ENCODE results near the gene PRRT2. TPM values are rescaled to one million over a fixed set of nuclear protein-coding genes. Genes with fewer than 3 reads are reported as not detected.
"Not testable (repeated sequence)": the region's sequence is repeated elsewhere in the genome, so short reads cannot be mapped to it uniquely, and the experiment has no call there.

PRRT2 gene
- total RNA-seq, 4 donors from 2014 or later = 3.6 to 11.2 (median 6.7) TPM

DNA sequence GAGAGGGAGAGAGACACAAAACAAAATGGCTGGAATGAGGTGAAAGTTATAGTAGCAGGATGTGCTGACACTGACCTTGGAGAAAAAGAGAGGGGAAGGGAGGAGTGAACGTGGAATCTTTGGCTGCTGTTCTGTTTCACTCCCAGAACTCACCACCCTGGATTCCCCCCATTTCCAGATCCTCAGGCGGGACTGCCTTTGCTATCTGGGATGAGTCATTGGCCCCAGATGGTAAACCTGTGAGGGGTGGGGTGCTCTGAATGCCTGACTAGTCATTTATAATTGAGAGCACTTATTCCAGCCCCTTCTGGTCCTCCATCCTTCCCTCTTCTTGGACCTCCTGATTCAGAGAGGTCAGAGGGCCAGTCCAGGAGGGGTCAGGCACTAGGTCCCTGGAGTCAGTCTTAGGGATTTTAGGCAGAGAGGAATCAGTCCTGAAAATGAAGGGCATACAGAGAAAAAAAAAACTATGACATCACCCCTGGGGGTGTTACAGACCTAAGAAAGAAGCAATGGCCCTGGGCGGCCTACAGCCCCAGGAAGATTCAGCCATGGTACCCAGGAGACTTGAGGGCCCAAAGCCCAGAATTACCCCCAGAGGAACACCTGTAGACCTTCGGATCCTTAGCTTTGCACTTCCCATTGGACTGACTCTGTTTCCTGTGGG is 36.1 kb upstream of the PRRT2 start:
- intact Hi-C loops (cut with DNase I) = no loop called here
- TF ChIP-seq EP300 (IDR thresholded peaks at IDR 0.05) = no peak
- no peaks in the 10 kb centered on the region for H3K9me3 ChIP-seq
- no peak overlapping the region for H3K4me3 ChIP-seq
- DNase-seq (ENCODE audit: extremely low spot score) = no peak
- 67% methylated on average over 4 of the region's 4 CpGs for WGBS
- H3K27ac ChIP-seq (replicated peaks in 1 of 4) = no peak overlapping the region
- no peaks in the 10 kb centered on the region for H3K4me1 ChIP-seq
- H3K36me3 ChIP-seq = no peaks in the 10 kb centered on the region
- peaks cover 0 to 23% (median 0%) of the 10 kb centered on the region in 4 donors for H3K27me3 ChIP-seq

GRCh38 chr16:29777576-29778350 is 34.2 kb upstream of the PRRT2 start, which contains the start of gene ZG16:
TSS of gene ZG16 (plus strand) at chr16:29778256. CDS start at chr16:29779267, 1,011 bp downstream.
- WGBS = 84% methylated on average over 10 of the region's 10 CpGs
- no peak for DNase-seq (ENCODE audit: extremely low spot score)
- TF ChIP-seq POLR2A (IDR thresholded peaks at IDR 0.05; ENCODE audit: low read depth) (no peak), EP300 (IDR thresholded peaks at IDR 0.05) (no peak), CTCF (IDR thresholded peaks at IDR 0.05) (no peak), POLR2AphosphoS5 (IDR thresholded peaks at IDR 0.05) (no peak)
- Histone ChIP-seq H3K27ac (replicated peaks in 1 of 4) (no peak within 1 kb of the TSS), H3K27me3 (peaks cover 0 to 23% (median 0%) of the 10 kb centered on the region in 4 donors), H3K36me3 (no peaks in the 10 kb centered on the region), H3K9me3 (no peaks in the 10 kb centered on the region), H3K4me1 (no peaks in the 10 kb centered on the region), H3K4me3 (no peak within 1 kb of the TSS)
- intact Hi-C loops (cut with DNase I) = no loop called here

GRCh38 chr16:29779474-29779873 is 32.5 kb upstream of the PRRT2 start:
- H3K9me3 ChIP-seq = no peaks in the 10 kb centered on the region
- H3K27me3 ChIP-seq = peaks cover 0 to 23% (median 0%) of the 10 kb centered on the region in 4 donors
- no peak for TF ChIP-seq POLR2AphosphoS5 (IDR thresholded peaks at IDR 0.05)
- TF ChIP-seq CTCF (IDR thresholded peaks at IDR 0.05) = no peak
- TF ChIP-seq POLR2A (IDR thresholded peaks at IDR 0.05; ENCODE audit: low read depth) = no peak
- no peak for TF ChIP-seq EP300 (IDR thresholded peaks at IDR 0.05)
- H3K36me3 ChIP-seq = no peaks in the 10 kb centered on the region
- no peak for DNase-seq (ENCODE audit: extremely low spot score)
- H3K4me1 ChIP-seq = no peaks in the 10 kb centered on the region
- intact Hi-C loops (cut with DNase I) = no loop called here
- H3K4me3 ChIP-seq = no peak overlapping the region
- 100% methylated on average over 2 of the region's 10 CpGs for WGBS
- H3K27ac ChIP-seq (replicated peaks in 1 of 4) = no peak overlapping the region

GRCh38 chr16:29783094-29783953 is 28.7 kb upstream of the PRRT2 start:
- not testable (repeated sequence) for H3K4me3 ChIP-seq; H3K36me3 ChIP-seq; H3K27ac ChIP-seq (replicated peaks in 1 of 4); DNase-seq (ENCODE audit: extremely low spot score); H3K9me3 ChIP-seq
- peaks cover 0 to 23% (median 0%) of the 10 kb centered on the region in 4 donors for H3K27me3 ChIP-seq
- H3K4me1 ChIP-seq = peaks cover 5 to 11% (median 10%) of the 10 kb centered on the region in 4 donors
- intact Hi-C loops (cut with DNase I) = loop anchor here (10.0 kb wide), 2 partner anchors 49 to 79 kb away; no protein-coding TSS in a partner anchor
- 80% methylated on average over 13 of the region's 13 CpGs for WGBS

- no peaks in the 10 kb centered on the region for H3K9me3 ChIP-seq
- H3K4me3 ChIP-seq = no peak overlapping the region
- 93% methylated on average over 2 of the region's 2 CpGs for WGBS
- DNase-seq (ENCODE audit: extremely low spot score) = no peak
- intact Hi-C loops (cut with DNase I) = loop anchor here (10.0 kb wide), 2 partner anchors 49 to 79 kb away; no protein-coding TSS in a partner anchor
- no peak overlapping the region for H3K27ac ChIP-seq (replicated peaks in 1 of 4)
- H3K4me1 ChIP-seq = peaks cover 5 to 12% (median 10%) of the 10 kb centered on the region in 4 donors
- no peaks in the 10 kb centered on the region for H3K36me3 ChIP-seq
- TF ChIP-seq CTCF (IDR thresholded peaks at IDR 0.05) (no peak), EP300 (IDR thresholded peaks at IDR 0.05) (no peak), POLR2AphosphoS5 (IDR thresholded peaks at IDR 0.05) (no peak), POLR2A (IDR thresholded peaks at IDR 0.05; ENCODE audit: low read depth) (no peak)
- H3K27me3 ChIP-seq = peaks cover 0 to 15% (median 0%) of the 10 kb centered on the region in 4 donors
Measured at GRCh38 chr16:29784157-29784556, 27.8 kb upstream of the PRRT2 start.
